NOMO-1 (cell line): ENCODE measurements around the gene PDZRN4.
A peak's percentile ranks its signal among the peaks of the same experiment; 100 is the strongest.

ENCODE experiments used
- DNase-seq, 2 experiments: peaks; one replicate each; lab custom pipeline; 2025; ENCODE audit not compliant: unreplicated experiment in 2 of 2; lab: John Stamatoyannopoulos, UW

PDZRN4 gene

DNA sequence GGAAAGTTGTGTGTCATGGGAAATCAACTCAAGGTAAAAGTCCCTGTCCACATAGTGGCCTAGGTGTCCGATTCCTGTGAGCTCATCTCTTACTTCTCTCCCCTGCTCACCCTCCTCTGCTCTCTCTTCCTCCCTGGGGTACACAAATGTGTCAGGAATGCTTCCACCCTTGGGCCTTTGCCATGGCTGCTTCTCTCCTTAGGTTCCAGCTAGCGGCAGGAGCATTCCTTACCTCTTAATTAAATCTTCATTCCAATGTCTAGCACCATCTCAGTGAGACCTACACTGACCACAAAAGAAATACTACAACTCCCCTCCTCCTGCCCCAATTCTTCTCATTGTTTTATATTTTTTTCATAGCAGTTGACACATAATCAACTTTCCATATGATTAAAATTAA, 298.6 kb downstream of the PDZRN4 start:
- DNase-seq, result no peak

DNA sequence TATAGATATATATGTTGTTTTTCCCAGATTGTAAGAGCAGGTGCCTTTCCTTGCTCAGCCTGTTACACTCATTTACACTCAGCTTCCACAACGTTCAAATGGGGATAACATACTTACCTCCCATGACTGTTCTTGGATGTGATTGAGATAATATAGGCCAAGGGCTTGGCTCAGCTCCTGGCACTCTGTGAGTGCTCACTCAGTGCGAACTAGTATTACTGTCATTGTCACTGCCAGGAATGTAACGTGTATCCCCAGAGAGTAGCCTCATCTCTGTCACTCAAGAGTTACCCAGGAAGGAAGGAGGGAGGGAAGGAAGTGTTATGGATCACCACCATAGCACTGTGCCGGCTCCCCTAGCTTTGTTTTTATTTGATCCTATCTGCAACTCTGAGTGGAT, 307.9 kb downstream of the PDZRN4 start:
- no peak for DNase-seq

DNA sequence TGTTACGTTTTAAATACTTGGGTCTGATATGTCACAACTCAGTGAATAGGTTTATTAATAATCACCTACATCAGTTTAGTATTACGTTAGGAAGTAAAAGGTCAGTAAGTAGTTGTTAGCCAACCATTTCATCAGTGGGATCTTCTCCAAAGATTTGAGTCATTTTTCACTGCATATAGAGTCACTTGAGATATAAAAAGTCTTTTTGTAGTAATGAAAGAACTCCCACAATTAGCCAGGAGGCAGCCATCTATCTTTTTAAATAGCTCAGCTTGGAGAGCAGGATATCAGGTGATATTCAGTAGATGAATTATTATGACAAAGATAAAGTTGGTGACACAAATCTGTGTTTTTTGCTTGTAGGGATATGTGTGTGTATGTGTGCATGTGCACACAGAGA, 309.3 kb downstream of the PDZRN4 start:
- no peak for DNase-seq

DNA sequence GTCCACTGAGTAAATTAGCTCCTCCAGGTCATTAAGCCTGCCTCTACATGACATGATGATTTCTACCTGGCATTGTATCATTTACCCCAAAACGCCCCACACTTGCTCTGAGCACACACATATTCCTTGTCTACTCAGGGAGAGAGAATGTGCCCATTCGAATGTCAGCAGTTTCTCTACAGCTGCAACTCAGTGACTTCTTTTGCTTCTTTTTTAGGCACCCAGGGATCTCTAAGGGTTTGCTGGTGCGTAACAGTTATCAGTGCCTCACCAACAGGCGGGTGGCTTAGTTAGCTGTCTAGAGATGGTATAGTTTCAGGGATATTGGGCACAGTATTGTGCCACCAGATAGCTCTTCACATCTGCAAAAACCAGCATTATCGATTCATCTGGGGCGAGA, 316.9 kb downstream of the PDZRN4 start:
- no peak for DNase-seq

DNA sequence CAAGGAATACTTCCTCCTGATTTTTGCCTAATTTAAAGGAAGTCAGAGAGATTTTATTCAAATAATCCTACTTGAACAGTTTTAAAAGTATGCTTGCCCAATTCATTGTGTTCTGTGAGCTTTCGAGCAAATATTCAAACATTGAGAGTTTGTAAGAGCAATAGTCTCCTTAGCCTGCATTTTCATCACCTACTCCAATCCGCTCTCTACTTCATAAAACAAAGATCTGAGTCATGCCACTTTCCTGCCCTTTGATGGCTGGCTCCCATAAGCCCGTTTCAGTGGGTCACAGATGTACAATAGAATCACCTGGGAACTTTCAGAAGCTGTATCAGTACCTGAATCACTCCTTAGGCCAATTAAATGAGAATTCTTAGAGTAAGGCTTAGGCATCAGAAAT, 319.2 kb downstream of the PDZRN4 start:
- no peak for DNase-seq

DNA sequence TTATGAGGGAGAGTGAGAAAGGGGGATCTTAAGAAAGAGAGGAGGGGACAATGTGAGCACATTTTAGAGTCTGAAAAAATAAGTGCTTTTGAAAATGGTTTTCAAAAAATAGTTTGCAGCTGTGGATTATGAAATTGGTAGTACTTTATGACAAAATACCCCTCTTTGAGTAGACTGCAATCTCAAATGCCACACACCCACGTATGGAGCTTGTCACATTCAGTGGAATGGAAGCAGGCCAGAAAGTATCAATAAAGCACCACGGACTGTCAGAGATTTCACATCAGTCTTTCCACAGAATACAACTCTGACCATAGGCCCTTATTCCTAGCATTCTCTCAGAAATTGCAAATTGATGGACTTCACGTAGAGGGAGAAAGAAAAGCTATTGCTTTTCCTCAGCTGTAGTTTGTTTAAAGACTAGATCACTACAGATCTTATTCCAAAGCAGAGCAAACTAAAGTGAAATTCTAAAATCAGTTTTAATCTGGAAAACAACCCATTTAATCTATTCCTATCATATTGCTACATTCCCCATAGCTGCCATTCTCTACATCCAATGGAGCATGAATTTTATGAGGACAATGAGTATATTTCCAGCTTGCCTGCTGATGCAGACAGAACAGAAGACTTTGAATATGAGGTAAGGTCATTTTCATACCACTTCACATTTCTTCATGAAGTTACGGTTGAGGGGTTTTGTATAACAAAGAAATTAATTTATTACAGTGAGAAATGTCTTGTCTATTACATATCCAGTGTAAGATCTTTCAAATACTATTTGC, 321.3 kb downstream of the PDZRN4 start:
- DNase-seq, result no peak

DNA sequence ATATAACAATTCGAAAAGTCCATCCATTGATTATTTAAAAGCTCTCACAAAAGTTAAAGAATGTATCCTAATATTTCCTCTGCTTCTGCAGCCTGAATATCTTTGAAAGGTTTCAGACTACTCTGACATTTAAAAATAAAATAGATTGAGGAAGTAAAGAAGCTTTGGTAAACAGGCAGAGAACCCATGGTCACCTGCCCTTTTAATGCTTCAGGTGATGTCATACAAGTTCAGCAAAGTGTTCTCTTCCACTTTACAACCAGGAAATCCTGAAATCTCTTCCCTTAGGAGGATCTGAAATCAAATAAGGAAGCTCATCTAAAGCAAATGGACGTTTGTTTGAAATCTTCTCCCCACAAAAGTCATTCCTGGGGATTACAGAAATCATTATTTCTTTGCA, 322.4 kb downstream of the PDZRN4 start:
- peak in 1 of 2 experiments; percentile 22 for DNase-seq

DNA sequence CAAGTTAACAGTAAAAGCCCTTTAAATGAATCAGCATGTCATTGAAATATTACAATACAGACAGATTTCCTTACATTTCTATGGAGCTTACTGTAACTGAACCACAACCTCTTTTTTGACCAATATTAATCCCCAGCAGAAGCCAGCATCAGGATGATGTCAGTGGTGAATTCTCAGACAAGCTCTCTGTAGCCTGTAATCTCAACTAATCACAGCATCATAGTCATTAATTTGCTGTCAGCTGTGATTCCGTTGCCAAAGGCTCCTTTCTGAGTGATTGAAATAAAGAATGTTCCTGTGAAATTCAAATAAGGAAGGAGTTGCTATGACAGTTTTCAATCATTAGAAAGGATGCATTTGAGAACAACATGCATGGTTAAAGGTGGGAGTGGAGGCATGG, 323.1 kb downstream of the PDZRN4 start:
- peak in 1 of 2 experiments; percentile 54 for DNase-seq

DNA sequence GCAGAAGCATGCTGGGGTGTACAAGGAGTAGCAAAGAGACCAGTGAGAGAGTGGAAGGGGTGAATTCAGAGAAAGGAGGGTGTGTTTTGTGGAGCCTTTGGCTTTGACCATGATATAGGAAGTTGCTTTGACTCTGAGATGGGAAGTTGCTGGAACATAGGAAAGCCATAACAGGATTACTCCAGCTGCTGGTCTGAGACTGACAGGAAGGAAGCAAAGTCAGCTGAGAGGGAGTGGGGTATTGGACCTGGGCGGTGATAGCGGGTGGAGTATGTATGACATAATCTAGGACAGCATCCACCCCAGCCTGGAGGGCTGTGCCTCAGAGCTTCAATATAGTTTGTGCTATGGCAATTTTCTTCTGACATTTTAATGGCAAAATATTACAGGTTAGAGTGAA, 324.4 kb downstream of the PDZRN4 start:
- no peak for DNase-seq

DNA sequence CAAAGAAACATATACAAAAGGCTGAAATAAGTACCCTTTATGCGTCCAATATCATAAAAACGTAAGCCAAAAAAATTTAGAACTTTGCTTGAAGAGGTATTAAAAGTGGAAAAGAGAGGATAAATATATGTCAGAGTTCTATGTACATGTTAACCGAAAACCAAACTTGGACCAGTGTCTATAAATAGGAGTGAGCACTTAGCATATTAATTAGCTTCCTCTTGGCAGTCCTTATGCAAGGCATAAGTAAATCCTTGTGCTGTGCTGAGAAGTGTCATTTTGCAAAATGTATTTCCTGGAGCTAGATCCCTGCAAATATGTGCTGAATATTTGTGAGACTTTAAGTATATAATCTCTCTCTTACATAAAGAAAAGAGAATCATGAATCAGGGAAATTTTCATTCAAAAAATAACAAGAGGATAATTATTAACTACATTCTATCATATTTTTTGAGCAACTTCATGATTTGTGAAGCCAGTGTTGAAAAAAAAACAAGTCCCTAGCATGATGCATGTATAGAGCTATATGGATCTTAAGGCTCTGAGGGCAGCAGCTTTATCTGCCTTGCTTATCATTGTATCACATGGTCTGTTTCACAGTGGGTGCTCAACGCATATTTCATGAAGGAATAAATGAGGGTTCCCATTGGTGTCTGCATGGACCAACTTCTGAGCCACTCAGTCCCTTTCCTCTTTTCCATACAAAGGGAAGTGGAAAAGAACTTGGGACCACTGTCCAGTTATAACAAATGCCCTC, 326.1 kb downstream of the PDZRN4 start:
- peak; percentile 50 to 71 for DNase-seq

DNA sequence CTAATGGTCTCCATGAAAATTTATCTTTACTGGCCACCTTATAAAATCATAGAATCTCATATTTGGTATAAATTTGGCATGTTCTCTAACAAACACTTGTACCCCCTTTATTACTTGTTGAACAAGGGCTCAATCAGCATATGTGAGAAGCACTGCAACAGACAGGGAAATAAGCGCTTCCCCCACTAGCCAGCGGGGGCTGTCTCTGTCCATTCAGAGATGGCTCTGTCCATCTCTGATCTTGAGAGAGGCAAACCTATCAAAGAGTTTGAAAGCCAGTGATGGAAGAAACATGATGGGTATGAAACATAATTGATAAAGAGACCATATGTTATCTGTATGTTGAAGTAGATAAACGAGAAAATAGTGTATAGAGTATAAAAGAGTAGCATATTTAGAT, 326.8 kb downstream of the PDZRN4 start:
- DNase-seq, result peak in 1 of 2 experiments; percentile 2

DNA sequence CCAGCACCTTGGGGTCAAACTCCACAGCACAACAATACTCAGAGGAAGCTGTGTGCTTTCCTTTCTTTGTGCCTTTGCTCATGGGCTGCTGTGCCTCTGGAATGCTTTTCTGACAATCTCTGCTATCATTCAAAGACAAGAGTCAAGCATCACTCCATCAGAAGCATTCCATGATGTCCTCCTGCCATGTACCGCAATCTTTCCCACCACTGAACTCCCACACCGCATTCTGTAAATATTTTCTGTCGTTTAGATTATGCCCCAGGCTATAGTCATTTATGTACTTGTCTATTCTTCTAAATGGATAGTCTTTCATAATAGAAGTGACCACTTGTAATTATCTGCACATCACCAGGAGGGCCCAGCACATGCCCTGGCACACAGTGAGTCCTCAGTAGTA, 327.8 kb downstream of the PDZRN4 start:
- DNase-seq, result no peak

DNA sequence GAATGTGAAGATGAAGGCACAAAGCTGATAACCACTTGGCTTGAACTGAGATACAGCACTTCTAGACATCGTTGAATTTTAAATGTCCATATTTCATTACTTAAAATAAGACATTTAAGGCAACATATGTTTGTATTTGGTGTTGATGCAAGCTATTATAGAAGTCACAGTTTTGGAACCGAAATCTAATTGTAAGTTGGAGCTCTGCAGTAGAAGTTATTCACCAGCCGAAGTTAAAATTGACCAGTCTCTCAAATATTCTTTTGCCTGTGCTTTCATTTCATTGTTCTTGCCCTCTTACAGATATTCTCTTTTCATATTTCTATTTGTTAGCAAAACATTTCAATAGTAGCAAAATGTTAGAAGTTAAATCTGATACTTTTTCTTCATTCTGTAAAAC, 332.7 kb downstream of the PDZRN4 start:
- DNase-seq, result no peak

DNA sequence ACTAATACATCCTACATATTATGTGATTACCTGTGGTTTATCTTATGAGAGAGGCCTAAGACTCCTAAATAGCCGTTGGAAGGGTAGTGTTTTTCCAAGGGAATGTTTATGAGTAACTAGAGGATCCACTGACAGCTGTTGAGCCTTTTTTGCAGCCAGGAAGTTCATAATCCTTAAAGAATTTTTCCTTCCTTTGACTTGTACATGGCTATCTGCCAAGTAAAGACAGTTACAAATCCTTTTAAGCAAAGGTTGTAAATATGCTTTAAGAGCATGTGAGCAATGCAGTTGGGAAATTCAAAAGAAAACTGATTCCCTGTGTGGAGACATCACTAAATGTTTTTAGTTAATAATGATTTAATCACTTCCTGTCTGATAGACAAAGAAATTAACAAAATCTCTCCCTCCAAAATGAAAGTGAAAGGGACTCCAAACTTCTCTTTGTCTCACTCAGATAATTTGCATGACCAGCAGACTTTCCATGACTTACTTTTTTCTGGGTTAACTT, 333.8 kb downstream of the PDZRN4 start:
- peak; percentile 9 to 43 for DNase-seq

DNA sequence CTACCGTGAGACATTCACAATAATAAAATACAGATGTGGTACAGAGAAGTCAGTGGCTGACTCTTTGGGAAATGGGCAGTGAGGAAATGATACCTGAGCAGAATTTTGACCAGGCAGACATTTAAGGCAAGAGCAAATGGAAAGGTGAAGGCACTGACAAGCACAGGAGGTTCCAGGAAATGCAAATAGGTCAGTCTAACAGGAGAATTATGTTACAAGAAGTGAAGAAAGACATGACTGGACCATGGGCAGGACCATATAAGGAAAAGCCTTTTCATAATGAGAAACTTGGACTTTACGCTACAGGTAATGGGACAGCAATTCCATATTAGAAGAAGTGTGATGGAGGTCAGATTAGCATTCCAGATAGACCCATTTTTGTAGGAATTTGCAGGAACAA, 338.9 kb downstream of the PDZRN4 start:
- DNase-seq, result no peak

DNA sequence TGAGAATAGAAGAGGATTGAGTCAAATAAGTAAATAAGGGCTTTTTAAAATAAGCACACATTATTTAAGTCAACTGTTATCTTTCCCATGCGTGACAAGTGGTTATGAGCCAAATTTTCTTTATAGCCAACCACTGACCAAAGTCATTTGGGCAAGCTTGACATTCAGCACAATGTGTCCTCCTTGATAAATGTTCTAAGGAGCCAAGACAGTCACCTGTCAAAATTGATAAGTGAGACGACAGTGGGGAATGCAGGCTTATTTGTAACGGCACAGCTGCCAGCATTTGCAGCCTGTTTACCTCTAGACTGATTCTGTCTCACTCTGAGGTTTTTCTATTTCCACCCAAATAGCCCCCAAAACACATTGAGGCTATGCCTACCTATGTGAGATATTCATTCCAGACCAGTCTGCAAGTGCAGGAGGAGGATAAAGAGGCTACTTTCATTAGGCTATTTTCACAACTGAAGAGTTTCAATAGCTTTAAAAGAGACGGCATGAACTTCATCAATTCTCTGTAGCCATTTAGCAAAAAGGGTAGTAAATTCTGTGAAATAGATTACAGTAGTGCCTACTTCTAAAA, 339.5 kb downstream of the PDZRN4 start:
- no peak for DNase-seq

DNA sequence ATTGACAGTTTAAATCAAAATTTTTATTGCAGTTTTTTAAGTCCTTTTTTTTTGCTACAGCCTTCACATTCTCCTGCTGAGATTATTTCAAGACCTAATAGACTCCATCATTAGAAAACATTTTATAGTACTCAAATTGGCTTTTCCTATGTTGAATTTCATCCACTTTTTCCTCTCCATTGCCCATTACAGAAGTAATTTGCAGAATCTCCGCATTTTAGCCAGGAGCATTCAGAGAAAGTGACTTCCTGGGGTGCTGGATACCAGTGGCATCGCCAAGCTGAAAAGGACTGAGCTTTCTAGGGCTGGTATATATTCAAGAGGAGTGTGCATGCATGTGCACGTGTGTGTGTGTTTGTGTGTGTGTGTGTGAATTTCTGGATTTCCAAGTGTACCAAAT, 340.8 kb downstream of the PDZRN4 start:
- no peak for DNase-seq

DNA sequence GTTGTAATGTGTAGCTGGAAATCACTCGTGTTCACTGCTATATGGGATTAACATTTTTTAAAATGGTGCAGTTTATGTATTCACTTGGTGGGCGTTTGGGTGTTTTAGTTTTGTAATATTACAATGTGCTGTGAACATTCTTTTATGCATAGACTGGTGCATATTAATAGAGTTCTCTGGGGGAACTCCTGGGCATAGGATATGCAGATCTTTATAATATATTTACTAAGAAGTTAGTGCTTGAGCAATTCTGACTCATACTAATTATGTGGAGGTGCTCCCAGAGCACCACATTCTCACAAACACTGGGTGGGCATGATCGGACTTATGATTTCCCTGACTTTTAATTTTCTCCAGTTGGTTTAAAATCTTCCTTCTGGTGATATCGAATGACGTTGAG, 342.3 kb downstream of the PDZRN4 start:
- DNase-seq, result no peak

DNA sequence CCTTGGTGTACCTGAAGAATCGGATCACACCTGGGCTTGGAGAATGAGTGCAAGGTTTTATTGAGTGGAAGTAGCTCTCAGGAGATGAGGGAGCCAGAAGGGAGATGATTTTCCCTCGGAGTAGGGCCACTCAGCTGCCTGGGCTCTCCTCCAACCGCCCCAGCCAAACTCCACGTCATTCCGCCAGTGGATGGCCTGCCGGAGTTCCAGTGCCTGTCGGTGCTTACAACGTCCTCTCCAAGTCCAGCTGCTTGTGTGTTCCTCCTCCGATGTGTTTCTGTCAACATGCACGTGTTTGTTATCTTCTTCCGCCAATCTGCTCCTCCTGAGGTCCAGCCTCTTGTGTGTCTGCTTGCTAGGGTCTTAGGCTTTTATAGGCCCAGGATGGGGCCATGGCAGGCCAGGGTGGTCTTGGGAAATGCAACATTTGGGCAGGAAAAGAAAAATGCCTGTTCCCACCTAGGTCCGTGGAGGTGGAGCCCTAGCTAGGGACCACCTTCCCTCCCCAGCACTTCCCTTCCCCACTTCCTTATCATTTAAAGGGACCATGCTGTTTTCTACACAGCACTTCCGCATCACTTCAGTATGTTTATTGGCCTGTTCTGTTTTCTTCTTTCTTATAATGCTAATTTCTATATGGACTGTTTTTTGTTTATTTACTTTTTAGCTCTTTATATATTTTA, 343.2 kb downstream of the PDZRN4 start:
- no peak for DNase-seq

DNA sequence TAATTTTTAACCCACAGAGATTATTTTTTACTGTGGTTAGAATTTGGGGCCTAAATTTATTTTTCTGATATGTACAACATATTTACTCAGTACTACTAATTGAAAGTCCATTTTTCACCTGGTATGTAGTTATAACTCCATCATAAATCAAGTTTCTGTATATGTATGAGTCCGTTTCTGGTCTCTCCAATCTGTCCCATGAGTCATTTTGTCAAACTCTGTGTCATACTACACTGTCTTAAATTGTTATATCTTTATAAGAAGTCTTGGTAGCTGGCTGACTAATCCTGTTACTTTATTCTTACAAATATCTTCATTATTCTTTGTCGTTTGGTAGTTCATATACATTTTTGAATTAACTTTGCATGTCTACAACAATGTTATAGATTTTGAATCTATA, 344.0 kb downstream of the PDZRN4 start:
- no peak for DNase-seq

DNA sequence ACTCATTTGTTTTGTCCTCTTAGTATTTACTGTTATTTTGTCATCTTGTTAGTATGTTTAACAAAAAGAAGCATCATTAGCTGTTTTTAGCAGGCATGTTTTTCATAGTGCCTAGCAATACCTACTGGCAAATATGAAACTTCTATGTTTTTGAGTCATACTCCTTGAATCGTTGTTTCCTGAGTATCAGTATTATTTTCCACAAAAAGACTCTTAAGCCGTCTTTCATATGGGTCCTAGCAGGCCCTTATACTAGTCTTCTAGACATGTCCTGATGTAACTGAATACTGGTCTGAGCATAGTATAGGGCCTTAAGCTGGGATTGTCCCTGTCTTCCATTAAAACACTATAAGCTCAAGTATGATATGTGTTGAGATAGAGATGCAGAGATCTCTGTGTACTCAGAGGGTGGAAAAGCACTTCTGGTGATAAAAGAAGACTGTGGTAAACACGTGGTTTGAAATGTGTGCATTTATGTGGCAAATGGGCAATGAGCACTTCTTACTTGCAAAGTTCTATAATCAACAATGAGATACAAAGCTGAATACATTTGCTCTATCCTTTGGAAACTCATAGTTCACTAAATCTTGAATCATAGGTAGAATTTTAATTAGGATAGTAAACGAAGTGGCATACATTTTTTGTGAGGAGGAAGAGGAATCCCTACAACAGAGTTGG, 348.8 kb downstream of the PDZRN4 start:
- no peak for DNase-seq
